Endothelial cell of umbilical vein (primary cell): ENCODE data around the gene CUBN.

Experiments used
- JUN ChIP-seq: IDR thresholded peaks from 2 replicates; pipeline ENCODE4 v1.6.1; 2011; ENCODE audit warnings: borderline replicate concordance, low read depth; ENCODE audit not compliant: insufficient read length, insufficient read depth
- POLR2A ChIP-seq: IDR thresholded peaks from 2 replicates; pipeline ENCODE4 v1.6.1; 2012; ENCODE audit warnings: low read depth, mild to moderate bottlenecking, control low read depth, low read length
- POLR2AphosphoS5 ChIP-seq: IDR thresholded peaks from 2 replicates; pipeline ENCODE4 v1.6.1; 2012; ENCODE audit warnings: low read depth, mild to moderate bottlenecking, control low read depth, low read length, moderate library complexity; ENCODE audit not compliant: insufficient read depth
- TF ChIP-seq, protein P1 (sequence below), 2 donors: IDR thresholded peaks; 1 replicate in 1 of 2; 2 replicates in 1 of 2; pipeline ENCODE4 v1.5.1; 2011; ENCODE audit warnings: low read length in 2 of 2, mild to moderate bottlenecking in 2 of 2, moderate library complexity in 2 of 2, control low read depth in 1 of 2, inconsistent platforms in 1 of 2, low read depth in 1 of 2; ENCODE audit not compliant: insufficient read depth in 1 of 2; ENCODE audit errors: extremely low read depth in 1 of 2

- TF ChIP-seq, protein P1, sequence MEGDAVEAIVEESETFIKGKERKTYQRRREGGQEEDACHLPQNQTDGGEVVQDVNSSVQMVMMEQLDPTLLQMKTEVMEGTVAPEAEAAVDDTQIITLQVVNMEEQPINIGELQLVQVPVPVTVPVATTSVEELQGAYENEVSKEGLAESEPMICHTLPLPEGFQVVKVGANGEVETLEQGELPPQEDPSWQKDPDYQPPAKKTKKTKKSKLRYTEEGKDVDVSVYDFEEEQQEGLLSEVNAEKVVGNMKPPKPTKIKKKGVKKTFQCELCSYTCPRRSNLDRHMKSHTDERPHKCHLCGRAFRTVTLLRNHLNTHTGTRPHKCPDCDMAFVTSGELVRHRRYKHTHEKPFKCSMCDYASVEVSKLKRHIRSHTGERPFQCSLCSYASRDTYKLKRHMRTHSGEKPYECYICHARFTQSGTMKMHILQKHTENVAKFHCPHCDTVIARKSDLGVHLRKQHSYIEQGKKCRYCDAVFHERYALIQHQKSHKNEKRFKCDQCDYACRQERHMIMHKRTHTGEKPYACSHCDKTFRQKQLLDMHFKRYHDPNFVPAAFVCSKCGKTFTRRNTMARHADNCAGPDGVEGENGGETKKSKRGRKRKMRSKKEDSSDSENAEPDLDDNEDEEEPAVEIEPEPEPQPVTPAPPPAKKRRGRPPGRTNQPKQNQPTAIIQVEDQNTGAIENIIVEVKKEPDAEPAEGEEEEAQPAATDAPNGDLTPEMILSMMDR (IDR thresholded peaks at IDR 0.05; ENCODE audit: extremely low read depth in 1 of 2, insufficient read depth in 1 of 2, low read depth in 1 of 2, low read length in 2 of 2) = no peak
- no peak for TF ChIP-seq POLR2A
- no peak for TF ChIP-seq JUN
- TF ChIP-seq POLR2AphosphoS5 = no peak
Measured at GRCh38 chr10:16909271-16909767, 220.3 kb downstream of the CUBN start.
